H1 (cell line): ENCODE data around the gene ZNF37A. TPM values are rescaled to one million over a fixed set of nuclear protein-coding genes. Genes with fewer than 3 reads are reported as not detected.

Experiments used
- CTCF ChIA-PET: fragments of 300-600 bp; sonication (Branson Sonifier 250); formaldehyde crosslinking; loops from one replicate; lab custom pipeline; 2021; ENCODE audit not compliant: partially characterized antibody; lab: Charles Lee
- POLR2A ChIA-PET: fragments of 300-600 bp; sonication (Branson Sonifier 250); formaldehyde crosslinking; loops from one replicate; lab custom pipeline; 2021; ENCODE audit warnings: inconsistent platforms; ENCODE audit not compliant: partially characterized antibody; lab: Charles Lee
- DNase-seq, 2 experiments: peaks; one replicate each; pipeline versions ENCODE4 v3.0.0 to v3.0.0-alpha.2; 2010 to 2022; ENCODE audit warnings: low spot score in 2 of 2, low read depth in 1 of 2, mixed read lengths in 1 of 2
- FAIRE-seq: peaks from 2 replicates; lab custom pipeline; 2011; peaks lifted over from hg19 to GRCh38; lab: Jason Lieb, UNC
- H2AFZ ChIP-seq: 2 replicates; pipeline ENCODE4 v1.8.1; 2012; ENCODE audit warnings: low read length, inconsistent platforms
- H2AK5ac ChIP-seq: 2 replicates; pipeline ENCODE4 v1.6.1; 2013; ENCODE audit warnings: low read depth, low read length
- H2BK120ac ChIP-seq: replicated peaks from 2 replicates; pipeline ENCODE3; 2013; ENCODE audit warnings: low read depth, low read length, inconsistent platforms
- H2BK12ac ChIP-seq: 2 replicates; pipeline ENCODE4 v1.6.1; 2013; ENCODE audit warnings: low read depth, low read length
- H2BK15ac ChIP-seq: 2 replicates; pipeline ENCODE4 v1.6.1; 2013; ENCODE audit warnings: low read length
- H2BK20ac ChIP-seq: 2 replicates; pipeline ENCODE4 v1.6.1; 2013; ENCODE audit warnings: low read length
- H2BK5ac ChIP-seq: 2 replicates; pipeline ENCODE4 v1.6.1; 2013; ENCODE audit warnings: low read depth, low read length
- H3K14ac ChIP-seq: 2 replicates; pipeline ENCODE4 v1.6.1; 2013; ENCODE audit warnings: inconsistent platforms; ENCODE audit not compliant: insufficient read length
- H3K18ac ChIP-seq: 2 replicates; pipeline ENCODE4 v1.6.1; 2013; ENCODE audit warnings: low read length; ENCODE audit errors: extremely low read depth
- H3K23ac ChIP-seq: 2 replicates; pipeline ENCODE4 v1.6.1; 2013; ENCODE audit warnings: inconsistent platforms; ENCODE audit not compliant: insufficient read length
- H3K23me2 ChIP-seq: 2 replicates; pipeline ENCODE4 v1.6.1; 2013; ENCODE audit warnings: low read depth, low read length
- H3K27ac ChIP-seq: 2 replicates; pipeline ENCODE4 v1.6.1; 2011; ENCODE audit warnings: low read depth, low read length, inconsistent platforms
- H3K27me3 ChIP-seq, 4 experiments: replicated peaks in 1 of 4; 1 replicate in 1 of 4; 2 replicates in 3 of 4; pipeline versions ENCODE4 v1.6.1 to v1.8.1; 2011 to 2013; ENCODE audit warnings: low read length in 3 of 4, mild to moderate bottlenecking in 3 of 4, inconsistent platforms in 2 of 4, mixed read lengths in 2 of 4, moderate library complexity in 1 of 4; ENCODE audit not compliant: control insufficient read depth in 3 of 4, insufficient read depth in 3 of 4; ENCODE audit errors: extremely low read depth in 1 of 4
- H3K36me3 ChIP-seq, 4 experiments: 2 replicates each; pipeline versions ENCODE4 v1.6.1 to v1.8.1; 2011 to 2013; ENCODE audit warnings: mild to moderate bottlenecking in 4 of 4, low read length in 3 of 4, moderate library complexity in 2 of 4, control low read depth in 1 of 4, inconsistent platforms in 1 of 4; ENCODE audit not compliant: insufficient read depth in 4 of 4, control insufficient read depth in 2 of 4
- H3K4ac ChIP-seq: replicated peaks from 2 replicates; pipeline ENCODE3; 2013; ENCODE audit warnings: low read length, low read depth, mixed read lengths, inconsistent platforms; ENCODE audit not compliant: insufficient read length
- H3K4me1 ChIP-seq, 4 experiments: replicated peaks in 1 of 4; 1 replicate in 1 of 4; 2 replicates in 3 of 4; pipeline versions ENCODE4 v1.6.1 to v1.8.1; 2011 to 2013; ENCODE audit warnings: low read length in 3 of 4, inconsistent platforms in 2 of 4, mixed read lengths in 1 of 4; ENCODE audit not compliant: insufficient read depth in 4 of 4, control insufficient read depth in 3 of 4
- H3K4me2 ChIP-seq, 2 experiments: 2 replicates each; pipeline versions ENCODE4 v1.6.1 to v1.8.1; 2011 to 2013; ENCODE audit warnings: low read depth in 2 of 2, low read length in 2 of 2, control low read depth in 1 of 2, inconsistent platforms in 1 of 2, mild to moderate bottlenecking in 1 of 2; ENCODE audit not compliant: insufficient read depth in 1 of 2
- H3K4me3 ChIP-seq, 4 experiments: fragments of 200-600, 300-600 bp in 1 of 4; sonication (generic), shearing (Covaris generic), sonication (Bioruptor Twin) in 1 of 4; 2 replicates each; pipeline versions ENCODE4 v1.5.1 to v1.8.1; 2011 to 2016; ENCODE audit warnings: low read length in 4 of 4, low read depth in 3 of 4, control low read depth in 2 of 4, inconsistent platforms in 2 of 4, mild to moderate bottlenecking in 2 of 4, mixed read lengths in 1 of 4, moderate library complexity in 1 of 4; ENCODE audit not compliant: insufficient read depth in 2 of 4; ENCODE audit errors: extremely low read depth in 1 of 4
- H3K56ac ChIP-seq: replicated peaks from 2 replicates; pipeline ENCODE3; 2013; ENCODE audit warnings: low read depth, mild to moderate bottlenecking, mixed read lengths, low read length, inconsistent platforms; ENCODE audit not compliant: insufficient read length
- H3K79me1 ChIP-seq: 2 replicates; pipeline ENCODE4 v1.6.1; 2013; ENCODE audit warnings: low read depth, low read length, control low read depth
- H3K79me2 ChIP-seq, 2 experiments: 2 replicates each; pipeline versions ENCODE4 v1.6.1 to v1.8.1; 2012 to 2013; ENCODE audit warnings: low read length in 2 of 2, mild to moderate bottlenecking in 2 of 2, inconsistent platforms in 1 of 2; ENCODE audit not compliant: insufficient read depth in 2 of 2, control insufficient read depth in 1 of 2
- H3K9ac ChIP-seq, 4 experiments: replicated peaks in 1 of 4; 1 replicate in 1 of 4; 2 replicates in 3 of 4; pipeline versions ENCODE4 v1.6.1 to v1.8.1; 2011 to 2013; ENCODE audit warnings: low read depth in 3 of 4, low read length in 3 of 4, control low read depth in 2 of 4, mild to moderate bottlenecking in 2 of 4, moderate library complexity in 2 of 4, inconsistent platforms in 1 of 4; ENCODE audit errors: extremely low read depth in 1 of 4
- H3K9me3 ChIP-seq, 2 experiments: 2 replicates each; pipeline versions ENCODE4 v1.6.1 to v1.8.1; 2012 to 2013; ENCODE audit warnings: mild to moderate bottlenecking in 2 of 2, moderate library complexity in 2 of 2, control low read depth in 1 of 2, inconsistent platforms in 1 of 2, low read depth in 1 of 2, low read length in 1 of 2, mixed read lengths in 1 of 2; ENCODE audit not compliant: insufficient read depth in 2 of 2
- H4K20me1 ChIP-seq, 2 experiments: replicated peaks in 1 of 2; 2 replicates each; pipeline versions ENCODE3 to v1.8.1; 2011 to 2013; ENCODE audit warnings: inconsistent platforms in 2 of 2, low read length in 2 of 2, mild to moderate bottlenecking in 1 of 2; ENCODE audit not compliant: insufficient read depth in 2 of 2, control insufficient read depth in 1 of 2
- H4K5ac ChIP-seq: 2 replicates; pipeline ENCODE4 v1.6.1; 2013; ENCODE audit warnings: low read length, low read depth, mixed read lengths, inconsistent platforms; ENCODE audit not compliant: insufficient read length
- H4K8ac ChIP-seq: 2 replicates; pipeline ENCODE4 v1.8.0; 2013; ENCODE audit warnings: mild to moderate bottlenecking, moderate library complexity, low read length, inconsistent platforms; ENCODE audit not compliant: insufficient read depth; ENCODE audit errors: extremely low read depth
- H4K91ac ChIP-seq: replicated peaks from 2 replicates; pipeline ENCODE3; 2013; ENCODE audit warnings: low read length, mixed read lengths, inconsistent platforms; ENCODE audit not compliant: insufficient read length
- ATF2 ChIP-seq: IDR thresholded peaks from 2 replicates; pipeline ENCODE4 v1.6.1; 2012; ENCODE audit warnings: low read length, inconsistent platforms
- GABPA ChIP-seq: IDR thresholded peaks from 2 replicates; pipeline ENCODE4 v1.6.1; 2011; ENCODE audit warnings: mild to moderate bottlenecking, low read length, moderate library complexity, borderline replicate concordance; ENCODE audit not compliant: insufficient read depth
- MAFK ChIP-seq: IDR thresholded peaks from 2 replicates; pipeline ENCODE4 v1.6.1; 2012; ENCODE audit warnings: low read depth, mild to moderate bottlenecking, improper control_type of control experiment, low read length
- SIN3A ChIP-seq, 2 experiments: IDR thresholded peaks in 1 of 2; conservative IDR thresholded peaks in 1 of 2; 2 replicates each; pipeline ENCODE4 v1.6.1; 2011 to 2012; ENCODE audit warnings: low read length in 2 of 2, improper control_type of control experiment in 1 of 2, low read depth in 1 of 2, mild to moderate bottlenecking in 1 of 2
- SP4 ChIP-seq: IDR thresholded peaks from 2 replicates; pipeline ENCODE4 v1.6.1; 2012; ENCODE audit warnings: low read length, inconsistent platforms
- TAF1 ChIP-seq: IDR thresholded peaks from 2 replicates; pipeline ENCODE4 v1.6.1; 2011; ENCODE audit warnings: mild to moderate bottlenecking, low read depth, low read length
- ZNF274 ChIP-seq: IDR thresholded peaks from 2 replicates; pipeline ENCODE4 v1.7.0; 2012; ENCODE audit warnings: low read length, borderline replicate concordance; ENCODE audit errors: extremely low read depth
- polyA plus RNA-seq, 7 experiments: library from polyadenylated mRNA; depleted of rRNA in 3 of 7; stranded (reverse) in 5 of 7; unstranded in 2 of 7; fragments of >200 nt in 5 of 7; fragments of 200-250 nt in 2 of 7; gene quantifications; 1 replicate in 5 of 7; 2 replicates in 1 of 7; 4 replicates in 1 of 7; pipeline versions ENCODE4 v1.2.1 to v1.2.3, GENCODE V29; 2011 to 2013; ENCODE audit warnings: missing spikeins in 2 of 7, mixed read lengths in 2 of 7
- total RNA-seq: library from RNA; stranded (reverse); fragmentation: NEBNext Ultra II Directional; extraction: Animal tissue kit (Norgen Biotek cat#: 25700); gene quantifications from 2 replicates; pipeline ENCODE4 v1.2.1, GENCODE V29; 2021

ZNF37A gene
- total and polyA plus RNA-seq, 2 of the 8 experiments (the other 6 are each of a cell fraction or from before 2014, with no cell fraction given) = 0.97 to 12.7 TPM

- H2AK5ac ChIP-seq = no peak overlapping the region
- H3K79me2 ChIP-seq = no peaks in the 10 kb centered on the region
- H2BK12ac ChIP-seq = no peak overlapping the region
- ChIA-PET CTCF (no interaction called here), POLR2A (no interaction called here)
- H3K56ac ChIP-seq = no peak overlapping the region
- H4K91ac ChIP-seq = no peak overlapping the region
- no peak overlapping the region for H3K4ac ChIP-seq
- H3K36me3 ChIP-seq = 0 out of 8 replicates have a peak, but pooled peaks cover 0 to 2% (median 0%) of the 10 kb centered on the region in 4 experiments
- FAIRE-seq (no peak), DNase-seq (no peak)
- H3K27ac ChIP-seq = no peak overlapping the region
- no peaks in the 10 kb centered on the region for H3K23me2 ChIP-seq
- H4K8ac ChIP-seq = no peak overlapping the region
- H3K18ac ChIP-seq = no peak overlapping the region
- H4K20me1 ChIP-seq = no peaks in the 10 kb centered on the region
- H4K5ac ChIP-seq = no peak overlapping the region
- no peak overlapping the region for H3K14ac ChIP-seq
- no peak overlapping the region for H3K4me2 ChIP-seq
- H3K23ac ChIP-seq = no peak overlapping the region
- H3K27me3 ChIP-seq = no peaks in the 10 kb centered on the region
- no peak overlapping the region for H2BK5ac ChIP-seq
- no peak overlapping the region for H2BK120ac ChIP-seq
- no peak overlapping the region for H2BK15ac ChIP-seq
- H3K9ac ChIP-seq = no peak overlapping the region
- H2AFZ ChIP-seq = no peak overlapping the region
- H2BK20ac ChIP-seq = no peak overlapping the region
- H3K4me3 ChIP-seq = no peak overlapping the region
- H3K9me3 ChIP-seq = peaks cover 48 to 75% of the 10 kb centered on the region in 2 experiments
- H3K4me1 ChIP-seq = no peaks in the 10 kb centered on the region
- H3K79me1 ChIP-seq = no peaks in the 10 kb centered on the region
- TF ChIP-seq SIN3A (conservative IDR thresholded peaks at IDR 0.05 in 1 of 2, IDR thresholded peaks at IDR 0.05 in 1 of 2; ENCODE audit: low read depth in 1 of 2, low read length in 2 of 2) = no peak
- no peak for TF ChIP-seq ATF2
- no peak for TF ChIP-seq SP4
- no peak for TF ChIP-seq ZNF274
- no peak for TF ChIP-seq TAF1
- no peak for TF ChIP-seq MAFK
- no peak for TF ChIP-seq GABPA
Measured at GRCh38 chr10:38072552-38072951, 21.6 kb upstream of the ZNF37A start.
